H1 (cell line): Measurements from ENCODE around the gene CALHM5. TPM values are rescaled to one million over a fixed set of nuclear protein-coding genes. Genes with fewer than 3 reads are reported as not detected.

Experiments
- CTCF ChIA-PET: fragments of 300-600 bp; sonication (Branson Sonifier 250); formaldehyde crosslinking; loops from one replicate; lab custom pipeline; 2021; ENCODE audit not compliant: partially characterized antibody; lab: Charles Lee
- POLR2A ChIA-PET: fragments of 300-600 bp; sonication (Branson Sonifier 250); formaldehyde crosslinking; loops from one replicate; lab custom pipeline; 2021; ENCODE audit warnings: inconsistent platforms; ENCODE audit not compliant: partially characterized antibody; lab: Charles Lee
- DNase-seq, 2 experiments: peaks; one replicate each; pipeline versions ENCODE4 v3.0.0 to v3.0.0-alpha.2; 2010 to 2022; ENCODE audit warnings: low spot score in 2 of 2, low read depth in 1 of 2, mixed read lengths in 1 of 2
- FAIRE-seq: peaks from 2 replicates; lab custom pipeline; 2011; peaks lifted over from hg19 to GRCh38; lab: Jason Lieb, UNC
- H2AFZ ChIP-seq: 2 replicates; pipeline ENCODE4 v1.8.1; 2012; ENCODE audit warnings: low read length, inconsistent platforms
- H2AK5ac ChIP-seq: 2 replicates; pipeline ENCODE4 v1.6.1; 2013; ENCODE audit warnings: low read depth, low read length
- H2BK120ac ChIP-seq: replicated peaks from 2 replicates; pipeline ENCODE3; 2013; ENCODE audit warnings: low read depth, low read length, inconsistent platforms
- H2BK12ac ChIP-seq: 2 replicates; pipeline ENCODE4 v1.6.1; 2013; ENCODE audit warnings: low read depth, low read length
- H2BK15ac ChIP-seq: 2 replicates; pipeline ENCODE4 v1.6.1; 2013; ENCODE audit warnings: low read length
- H2BK20ac ChIP-seq: 2 replicates; pipeline ENCODE4 v1.6.1; 2013; ENCODE audit warnings: low read length
- H2BK5ac ChIP-seq: 2 replicates; pipeline ENCODE4 v1.6.1; 2013; ENCODE audit warnings: low read depth, low read length
- H3K14ac ChIP-seq: 2 replicates; pipeline ENCODE4 v1.6.1; 2013; ENCODE audit warnings: inconsistent platforms; ENCODE audit not compliant: insufficient read length
- H3K18ac ChIP-seq: 2 replicates; pipeline ENCODE4 v1.6.1; 2013; ENCODE audit warnings: low read length; ENCODE audit errors: extremely low read depth
- H3K23ac ChIP-seq: 2 replicates; pipeline ENCODE4 v1.6.1; 2013; ENCODE audit warnings: inconsistent platforms; ENCODE audit not compliant: insufficient read length
- H3K23me2 ChIP-seq: 2 replicates; pipeline ENCODE4 v1.6.1; 2013; ENCODE audit warnings: low read depth, low read length
- H3K27ac ChIP-seq: 2 replicates; pipeline ENCODE4 v1.6.1; 2011; ENCODE audit warnings: low read depth, low read length, inconsistent platforms
- H3K27me3 ChIP-seq, 4 experiments: replicated peaks in 1 of 4; 1 replicate in 1 of 4; 2 replicates in 3 of 4; pipeline versions ENCODE4 v1.6.1 to v1.8.1; 2011 to 2013; ENCODE audit warnings: low read length in 3 of 4, mild to moderate bottlenecking in 3 of 4, inconsistent platforms in 2 of 4, mixed read lengths in 2 of 4, moderate library complexity in 1 of 4; ENCODE audit not compliant: control insufficient read depth in 3 of 4, insufficient read depth in 3 of 4; ENCODE audit errors: extremely low read depth in 1 of 4
- H3K36me3 ChIP-seq, 4 experiments: 2 replicates each; pipeline versions ENCODE4 v1.6.1 to v1.8.1; 2011 to 2013; ENCODE audit warnings: mild to moderate bottlenecking in 4 of 4, low read length in 3 of 4, moderate library complexity in 2 of 4, control low read depth in 1 of 4, inconsistent platforms in 1 of 4; ENCODE audit not compliant: insufficient read depth in 4 of 4, control insufficient read depth in 2 of 4
- H3K4ac ChIP-seq: replicated peaks from 2 replicates; pipeline ENCODE3; 2013; ENCODE audit warnings: low read length, low read depth, mixed read lengths, inconsistent platforms; ENCODE audit not compliant: insufficient read length
- H3K4me1 ChIP-seq, 4 experiments: replicated peaks in 1 of 4; 1 replicate in 1 of 4; 2 replicates in 3 of 4; pipeline versions ENCODE4 v1.6.1 to v1.8.1; 2011 to 2013; ENCODE audit warnings: low read length in 3 of 4, inconsistent platforms in 2 of 4, mixed read lengths in 1 of 4; ENCODE audit not compliant: insufficient read depth in 4 of 4, control insufficient read depth in 3 of 4
- H3K4me2 ChIP-seq, 2 experiments: 2 replicates each; pipeline versions ENCODE4 v1.6.1 to v1.8.1; 2011 to 2013; ENCODE audit warnings: low read depth in 2 of 2, low read length in 2 of 2, control low read depth in 1 of 2, inconsistent platforms in 1 of 2, mild to moderate bottlenecking in 1 of 2; ENCODE audit not compliant: insufficient read depth in 1 of 2
- H3K4me3 ChIP-seq, 4 experiments: fragments of 200-600, 300-600 bp in 1 of 4; sonication (generic), shearing (Covaris generic), sonication (Bioruptor Twin) in 1 of 4; 2 replicates each; pipeline versions ENCODE4 v1.5.1 to v1.8.1; 2011 to 2016; ENCODE audit warnings: low read length in 4 of 4, low read depth in 3 of 4, control low read depth in 2 of 4, inconsistent platforms in 2 of 4, mild to moderate bottlenecking in 2 of 4, mixed read lengths in 1 of 4, moderate library complexity in 1 of 4; ENCODE audit not compliant: insufficient read depth in 2 of 4; ENCODE audit errors: extremely low read depth in 1 of 4
- H3K56ac ChIP-seq: replicated peaks from 2 replicates; pipeline ENCODE3; 2013; ENCODE audit warnings: low read depth, mild to moderate bottlenecking, mixed read lengths, low read length, inconsistent platforms; ENCODE audit not compliant: insufficient read length
- H3K79me1 ChIP-seq: 2 replicates; pipeline ENCODE4 v1.6.1; 2013; ENCODE audit warnings: low read depth, low read length, control low read depth
- H3K79me2 ChIP-seq, 2 experiments: 2 replicates each; pipeline versions ENCODE4 v1.6.1 to v1.8.1; 2012 to 2013; ENCODE audit warnings: low read length in 2 of 2, mild to moderate bottlenecking in 2 of 2, inconsistent platforms in 1 of 2; ENCODE audit not compliant: insufficient read depth in 2 of 2, control insufficient read depth in 1 of 2
- H3K9ac ChIP-seq, 4 experiments: replicated peaks in 1 of 4; 1 replicate in 1 of 4; 2 replicates in 3 of 4; pipeline versions ENCODE4 v1.6.1 to v1.8.1; 2011 to 2013; ENCODE audit warnings: low read depth in 3 of 4, low read length in 3 of 4, control low read depth in 2 of 4, mild to moderate bottlenecking in 2 of 4, moderate library complexity in 2 of 4, inconsistent platforms in 1 of 4; ENCODE audit errors: extremely low read depth in 1 of 4
- H3K9me3 ChIP-seq, 2 experiments: 2 replicates each; pipeline versions ENCODE4 v1.6.1 to v1.8.1; 2012 to 2013; ENCODE audit warnings: mild to moderate bottlenecking in 2 of 2, moderate library complexity in 2 of 2, control low read depth in 1 of 2, inconsistent platforms in 1 of 2, low read depth in 1 of 2, low read length in 1 of 2, mixed read lengths in 1 of 2; ENCODE audit not compliant: insufficient read depth in 2 of 2
- H4K20me1 ChIP-seq, 2 experiments: replicated peaks in 1 of 2; 2 replicates each; pipeline versions ENCODE3 to v1.8.1; 2011 to 2013; ENCODE audit warnings: inconsistent platforms in 2 of 2, low read length in 2 of 2, mild to moderate bottlenecking in 1 of 2; ENCODE audit not compliant: insufficient read depth in 2 of 2, control insufficient read depth in 1 of 2
- H4K5ac ChIP-seq: 2 replicates; pipeline ENCODE4 v1.6.1; 2013; ENCODE audit warnings: low read length, low read depth, mixed read lengths, inconsistent platforms; ENCODE audit not compliant: insufficient read length
- H4K8ac ChIP-seq: 2 replicates; pipeline ENCODE4 v1.8.0; 2013; ENCODE audit warnings: mild to moderate bottlenecking, moderate library complexity, low read length, inconsistent platforms; ENCODE audit not compliant: insufficient read depth; ENCODE audit errors: extremely low read depth
- H4K91ac ChIP-seq: replicated peaks from 2 replicates; pipeline ENCODE3; 2013; ENCODE audit warnings: low read length, mixed read lengths, inconsistent platforms; ENCODE audit not compliant: insufficient read length
- CBX8 ChIP-seq: fragments of 300-800, 300-1000 bp; sonication (generic); IDR thresholded peaks from 2 replicates; pipeline ENCODE4 v1.7.1; 2016; ENCODE audit warnings: low read depth, low read length, borderline replicate concordance
- FOSL1 ChIP-seq: IDR thresholded peaks from 2 replicates; pipeline ENCODE4 v1.6.1; 2011; ENCODE audit warnings: mild to moderate bottlenecking, low read depth, low read length, moderate library complexity; ENCODE audit not compliant: insufficient read depth
- POLR2AphosphoS5 ChIP-seq: IDR thresholded peaks from 2 replicates; pipeline ENCODE4 v1.6.1; 2011; ENCODE audit warnings: low read depth, low read length
- POU5F1 ChIP-seq: IDR thresholded peaks from 2 replicates; pipeline ENCODE4 v1.6.1; 2011; ENCODE audit warnings: low read depth, mild to moderate bottlenecking, low read length, moderate library complexity
- SRF ChIP-seq: IDR thresholded peaks from 2 replicates; pipeline ENCODE4 v1.6.1; 2011; ENCODE audit warnings: mild to moderate bottlenecking, low read depth, low read length, moderate library complexity
- WGBS, 2 experiments: shearing (Covaris generic) in 1 of 2; methylation state at CpG; one replicate each; pipeline versions ENCODE4 v1.1.6 to v1.1.7; 2013 to 2015; ENCODE audit warnings: low lambda C conversion rate in 2 of 2, mixed read lengths in 2 of 2, inconsistent platforms in 1 of 2, low coverage in 1 of 2, missing lambda C conversion rate in 1 of 2; ENCODE audit not compliant: insufficient replicate concordance in 2 of 2, insufficient coverage in 1 of 2, insufficient read length in 1 of 2; ENCODE audit errors: extremely low coverage in 1 of 2, missing lambda C conversion rate in 1 of 2; 5-methylcytosine and 5-hydroxymethylcytosine counted together
- polyA plus RNA-seq, 7 experiments: library from polyadenylated mRNA; depleted of rRNA in 3 of 7; stranded (reverse) in 5 of 7; unstranded in 2 of 7; fragments of >200 nt in 5 of 7; fragments of 200-250 nt in 2 of 7; gene quantifications; 1 replicate in 5 of 7; 2 replicates in 1 of 7; 4 replicates in 1 of 7; pipeline versions ENCODE4 v1.2.1 to v1.2.3, GENCODE V29; 2011 to 2013; ENCODE audit warnings: missing spikeins in 2 of 7, mixed read lengths in 2 of 7
- total RNA-seq: library from RNA; stranded (reverse); fragmentation: NEBNext Ultra II Directional; extraction: Animal tissue kit (Norgen Biotek cat#: 25700); gene quantifications from 2 replicates; pipeline ENCODE4 v1.2.1, GENCODE V29; 2021

CALHM5 gene
- total and polyA plus RNA-seq, 2 of the 8 experiments (the other 6 are each of a cell fraction or from before 2014, with no cell fraction given) = 0.05 to 0.09 TPM

DNA sequence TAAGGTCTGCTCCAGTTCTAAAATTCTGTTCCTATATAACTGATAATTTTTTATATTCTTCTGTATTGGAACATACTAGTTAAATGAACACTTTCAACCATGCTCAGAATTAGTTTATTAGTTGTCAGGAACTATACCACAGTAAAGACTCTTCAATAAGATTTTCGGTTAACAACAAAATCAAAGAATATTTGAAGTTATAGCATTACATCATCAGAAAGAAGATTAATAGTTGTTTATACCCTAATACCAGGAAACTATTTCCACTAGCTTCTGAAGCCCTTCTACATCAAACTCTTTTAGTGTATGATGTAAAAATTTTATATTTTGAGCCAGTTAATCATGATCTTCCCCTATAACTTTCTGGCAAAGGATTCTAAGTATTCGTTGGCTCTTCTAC lies 48.7 kb downstream of the CALHM5 start:
- H3K4me3 ChIP-seq = no peak overlapping the region
- H3K9ac ChIP-seq = no peak overlapping the region
- H3K18ac ChIP-seq = no peak overlapping the region
- 87% methylated on average over 2 of the region's 2 CpGs; no CpG with 5 or more reads in 1 of the 2 experiments for WGBS, 2 experiments
- no peaks in the 10 kb centered on the region for H3K9me3 ChIP-seq
- H3K4me1 ChIP-seq = no peaks in the 10 kb centered on the region
- no peaks in the 10 kb centered on the region for H4K20me1 ChIP-seq
- no peak overlapping the region for H3K4me2 ChIP-seq
- no peak for FAIRE-seq
- H3K27ac ChIP-seq = no peak overlapping the region
- no peak overlapping the region for H2BK15ac ChIP-seq
- H3K4ac ChIP-seq = no peak overlapping the region
- no peak overlapping the region for H2AFZ ChIP-seq
- no peak overlapping the region for H4K91ac ChIP-seq
- no peak overlapping the region for H2AK5ac ChIP-seq
- H2BK20ac ChIP-seq = no peak overlapping the region
- no peak overlapping the region for H3K56ac ChIP-seq
- H3K14ac ChIP-seq = no peak overlapping the region
- H3K23me2 ChIP-seq = no peaks in the 10 kb centered on the region
- DNase-seq = no peak
- H4K5ac ChIP-seq = no peak overlapping the region
- no peak overlapping the region for H4K8ac ChIP-seq
- no peak overlapping the region for H2BK5ac ChIP-seq
- H2BK12ac ChIP-seq = no peak overlapping the region
- no peaks in the 10 kb centered on the region for H3K79me2 ChIP-seq
- H3K27me3 ChIP-seq = no peaks in the 10 kb centered on the region
- no peak overlapping the region for H3K23ac ChIP-seq
- H3K36me3 ChIP-seq = no peaks in the 10 kb centered on the region
- no peak overlapping the region for H2BK120ac ChIP-seq
- CTCF ChIA-PET = interaction anchor here (1.0 to 6.7 kb wide), 25 partner anchors 11 to 343 kb away, joined by 3 to 59 read pairs (median 5); partner anchors contain the start of genes CALHM5, RWDD1 and TSPYL4
- TF ChIP-seq CBX8 (no peak), FOSL1 (no peak), POLR2AphosphoS5 (no peak), POU5F1 (no peak), SRF (no peak)
- TF ChIP-seq, all 59 proteins: peak for 0
- POLR2A ChIA-PET = interaction anchor here (1.6 kb wide), 1 partner anchor 12 kb away, joined by 6 read pairs; the partner anchor contains the start of gene RWDD1
- H3K79me1 ChIP-seq = no peaks in the 10 kb centered on the region
